ENCODE data around the gene SMARCE1.

The SMARCE1 gene

GRCh38 chr17:40579471-40579870 lies 68.1 kb downstream of the SMARCE1 start:
- DNase-seq: no peak

GRCh38 chr17:40577611-40578065 lies 70.0 kb downstream of the SMARCE1 start:
- no peak for DNase-seq

DNA sequence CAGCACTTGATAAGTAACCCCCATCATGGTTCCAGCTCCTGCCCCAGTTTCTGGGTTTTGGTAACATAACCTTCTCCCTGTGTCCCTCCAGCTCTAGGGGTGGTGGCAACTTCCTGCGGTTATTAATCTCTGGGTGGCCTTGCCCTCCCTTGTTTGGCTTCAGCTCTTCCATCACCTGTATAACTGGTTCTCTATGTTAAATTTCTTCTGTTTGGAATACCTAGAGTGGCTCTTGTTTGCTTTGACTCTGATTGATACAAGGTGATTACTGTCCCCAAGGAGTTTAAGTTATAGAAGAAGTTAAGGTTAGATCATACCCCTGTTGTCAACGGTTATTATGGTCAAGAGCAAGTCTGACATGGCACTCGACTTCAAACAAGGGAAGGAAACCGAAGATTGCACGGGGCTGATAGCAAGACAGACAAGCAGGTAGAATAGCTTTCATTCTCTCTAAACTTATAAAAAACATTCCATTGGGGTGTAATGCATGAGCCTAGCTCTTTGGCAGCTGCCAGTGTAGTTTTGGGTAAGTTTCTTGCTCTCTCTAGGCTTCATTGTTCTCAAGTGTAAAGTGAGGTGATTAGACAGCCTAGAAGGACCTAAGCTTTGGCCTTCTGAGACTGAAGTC lies 71.4 kb downstream of the SMARCE1 start:
- DNase-seq: no peak
